Breast epithelium (tissue), 4 donors: ENCODE results near the gene TNFRSF12A. TPM values are rescaled to one million over a fixed set of nuclear protein-coding genes. Genes with fewer than 3 reads are reported as not detected.

ENCODE experiments used
- DNase-seq, 2 donors: peaks; one replicate each; pipeline ENCODE4 v3.0.0-alpha.2; 2019; ENCODE audit warnings: low spot score in 2 of 2
- H3K27ac ChIP-seq, 2 donors: fragments of 200-600 bp; sonication (generic) in 1 of 2; one replicate each; pipeline ENCODE4 v1.5.1; 2016 to 2019; ENCODE audit warnings: mild to moderate bottlenecking in 1 of 2
- H3K27me3 ChIP-seq, 2 donors: fragments of 200-600 bp; sonication (generic) in 1 of 2; one replicate each; pipeline versions ENCODE4 v1.5.1 to v1.6.0; 2017 to 2019; ENCODE audit warnings: control low read depth in 1 of 2, mild to moderate bottlenecking in 1 of 2
- H3K36me3 ChIP-seq: fragments of 200-600 bp; one replicate; pipeline ENCODE4 v1.5.1; 2019
- H3K4me1 ChIP-seq, 2 donors: fragments of 200-600 bp; sonication (generic); one replicate each; pipeline ENCODE4 v1.5.1; 2016 to 2019; ENCODE audit warnings: control low read depth in 1 of 2
- H3K4me3 ChIP-seq, 3 donors: fragments of 200-600 bp; sonication (generic); 1 replicate in 2 of 3; 2 replicates in 1 of 3; pipeline ENCODE4 v1.5.1; 2016 to 2019; ENCODE audit warnings: mild to moderate bottlenecking in 3 of 3, moderate library complexity in 2 of 3
- H3K9me3 ChIP-seq, 2 donors: fragments of 200-600 bp; sonication (generic) in 1 of 2; one replicate each; pipeline ENCODE4 v1.5.1; 2016 to 2019; ENCODE audit warnings: control low read depth in 1 of 2
- POLR2A ChIP-seq: fragments of 450-650 bp; IDR thresholded peaks from one replicate; pipeline ENCODE4 v1.6.1; 2016; ENCODE audit warnings: antibody characterized with exemption, mild to moderate bottlenecking, moderate library complexity
- POLR2AphosphoS5 ChIP-seq, 3 donors: sonication (generic); formaldehyde crosslinking; IDR thresholded peaks; one replicate each; pipeline ENCODE4 v1.6.1; 2017; ENCODE audit warnings: antibody characterized with exemption in 3 of 3
- intact Hi-C: fragments of 100-400 bp; cut with DNase I; formaldehyde crosslinking; loops from one replicate; pipeline ENCODE4 v1.15.1; 2023; ENCODE audit warnings: low total_unique reads
- total RNA-seq, 3 donors: library from RNA; depleted of rRNA; stranded (reverse); fragments of >200 nt; gene quantifications; one replicate each; pipeline ENCODE4 v1.1.0, GENCODE V29; 2016
- TF ChIP-seq, protein P1 (sequence below), 3 donors: fragments of 450-650 bp; IDR thresholded peaks; one replicate each; pipeline ENCODE4 v1.5.1; 2016 to 2017; ENCODE audit warnings: antibody characterized with exemption in 3 of 3, mild to moderate bottlenecking in 3 of 3, moderate library complexity in 3 of 3

TNFRSF12A gene
- total RNA-seq, 3 donors from 2014 or later = 6.9 to 74.1 (median 36.7) TPM

DNA sequence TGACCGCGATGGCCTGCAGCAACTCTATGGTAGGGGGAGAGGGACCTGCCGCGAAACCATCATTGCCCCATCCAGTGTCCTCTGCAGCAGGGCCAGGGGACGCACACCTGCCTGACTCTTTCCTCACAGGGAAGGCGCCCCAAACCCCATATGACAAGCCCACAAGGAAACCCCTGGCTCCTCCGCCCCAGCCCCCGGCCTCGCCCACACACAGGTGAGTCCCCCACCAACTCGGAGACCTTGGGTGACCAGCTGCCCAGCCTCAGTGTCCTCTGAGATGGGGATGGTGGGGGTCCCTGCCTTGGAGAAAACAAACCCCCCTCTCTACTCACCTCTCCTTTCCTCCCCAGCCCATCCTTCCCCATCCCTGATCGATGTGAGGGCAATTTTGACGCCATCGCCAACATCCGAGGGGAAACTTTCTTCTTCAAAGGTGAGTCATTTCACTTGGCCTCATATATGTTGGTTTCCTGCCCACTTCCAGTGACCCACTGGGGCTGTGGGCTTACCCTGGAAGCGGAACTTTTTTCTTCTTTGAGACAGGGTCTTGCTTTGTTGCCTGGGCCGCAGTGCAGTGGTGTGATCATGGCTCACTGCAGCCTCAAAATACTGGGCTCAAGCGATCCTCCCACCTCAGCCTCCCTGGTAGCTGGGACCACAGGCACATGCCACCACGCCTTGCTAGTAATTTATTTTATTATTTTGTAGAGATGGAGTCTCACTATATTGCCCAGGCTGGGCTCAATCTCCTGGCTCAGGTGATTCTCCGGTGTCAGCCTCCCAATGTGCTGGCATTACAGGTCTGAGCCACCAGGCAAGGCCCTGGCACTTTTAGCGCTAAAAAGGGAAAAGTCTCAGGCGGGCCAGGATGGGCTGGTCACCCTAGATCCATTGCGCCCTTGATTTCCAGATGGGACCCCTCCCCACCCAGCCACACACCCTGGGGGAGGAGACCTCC lies 37.3 kb downstream of the TNFRSF12A start:
- Histone ChIP-seq H3K4me1 (no peaks in the 10 kb centered on the region), H3K36me3 (no peaks in the 10 kb centered on the region), H3K27me3 (no peaks in the 10 kb centered on the region), H3K9me3 (no peaks in the 10 kb centered on the region), H3K4me3 (peak overlapping the region in 2 of 3 donors; percentile 75 to 89), H3K27ac (no peak overlapping the region)
- no peak for DNase-seq
- TF ChIP-seq, protein P1, sequence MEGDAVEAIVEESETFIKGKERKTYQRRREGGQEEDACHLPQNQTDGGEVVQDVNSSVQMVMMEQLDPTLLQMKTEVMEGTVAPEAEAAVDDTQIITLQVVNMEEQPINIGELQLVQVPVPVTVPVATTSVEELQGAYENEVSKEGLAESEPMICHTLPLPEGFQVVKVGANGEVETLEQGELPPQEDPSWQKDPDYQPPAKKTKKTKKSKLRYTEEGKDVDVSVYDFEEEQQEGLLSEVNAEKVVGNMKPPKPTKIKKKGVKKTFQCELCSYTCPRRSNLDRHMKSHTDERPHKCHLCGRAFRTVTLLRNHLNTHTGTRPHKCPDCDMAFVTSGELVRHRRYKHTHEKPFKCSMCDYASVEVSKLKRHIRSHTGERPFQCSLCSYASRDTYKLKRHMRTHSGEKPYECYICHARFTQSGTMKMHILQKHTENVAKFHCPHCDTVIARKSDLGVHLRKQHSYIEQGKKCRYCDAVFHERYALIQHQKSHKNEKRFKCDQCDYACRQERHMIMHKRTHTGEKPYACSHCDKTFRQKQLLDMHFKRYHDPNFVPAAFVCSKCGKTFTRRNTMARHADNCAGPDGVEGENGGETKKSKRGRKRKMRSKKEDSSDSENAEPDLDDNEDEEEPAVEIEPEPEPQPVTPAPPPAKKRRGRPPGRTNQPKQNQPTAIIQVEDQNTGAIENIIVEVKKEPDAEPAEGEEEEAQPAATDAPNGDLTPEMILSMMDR (IDR thresholded peaks at IDR 0.05) = no peak
- TF ChIP-seq POLR2A = no peak
- TF ChIP-seq POLR2AphosphoS5 (IDR thresholded peaks at IDR 0.05) = no peak
- intact Hi-C loops = loop anchor here (10.0 kb wide), 1 partner anchor 107 kb away; no protein-coding TSS in a partner anchor

DNA sequence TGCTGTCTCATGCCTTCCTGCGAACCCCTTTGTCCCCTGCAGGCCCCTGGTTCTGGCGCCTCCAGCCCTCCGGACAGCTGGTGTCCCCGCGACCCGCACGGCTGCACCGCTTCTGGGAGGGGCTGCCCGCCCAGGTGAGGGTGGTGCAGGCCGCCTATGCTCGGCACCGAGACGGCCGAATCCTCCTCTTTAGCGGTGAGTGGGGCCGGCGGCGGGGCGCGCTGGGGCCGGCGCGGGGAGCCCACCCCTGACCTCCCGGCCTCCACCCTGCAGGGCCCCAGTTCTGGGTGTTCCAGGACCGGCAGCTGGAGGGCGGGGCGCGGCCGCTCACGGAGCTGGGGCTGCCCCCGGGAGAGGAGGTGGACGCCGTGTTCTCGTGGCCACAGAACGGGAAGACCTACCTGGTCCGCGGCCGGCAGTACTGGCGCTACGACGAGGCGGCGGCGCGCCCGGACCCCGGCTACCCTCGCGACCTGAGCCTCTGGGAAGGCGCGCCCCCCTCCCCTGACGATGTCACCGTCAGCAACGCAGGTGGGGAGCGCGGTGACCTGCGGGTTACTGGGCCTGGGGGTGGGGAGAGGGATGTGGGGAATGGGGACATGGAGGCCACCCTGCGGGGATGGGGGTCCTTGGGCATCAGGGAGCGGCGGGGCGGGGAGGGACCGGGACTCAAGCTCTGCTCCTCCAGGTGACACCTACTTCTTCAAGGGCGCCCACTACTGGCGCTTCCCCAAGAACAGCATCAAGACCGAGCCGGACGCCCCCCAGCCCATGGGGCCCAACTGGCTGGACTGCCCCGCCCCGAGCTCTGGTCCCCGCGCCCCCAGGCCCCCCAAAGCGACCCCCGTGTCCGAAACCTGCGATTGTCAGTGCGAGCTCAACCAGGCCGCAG lies 38.2 kb downstream of the TNFRSF12A start:
- intact Hi-C loops = loop anchor here (10.0 kb wide), 1 partner anchor 106 kb away; no protein-coding TSS in a partner anchor
- peak overlapping the region; percentile 75 to 80 for H3K27ac ChIP-seq
- no peaks in the 10 kb centered on the region for H3K9me3 ChIP-seq
- H3K27me3 ChIP-seq = no peaks in the 10 kb centered on the region
- no peaks in the 10 kb centered on the region for H3K4me1 ChIP-seq
- peak overlapping the region; percentile 70 to 89 (median 75) for H3K4me3 ChIP-seq
- DNase-seq = peak; percentile 51 to 68
- no peaks in the 10 kb centered on the region for H3K36me3 ChIP-seq
- TF ChIP-seq, protein P1 (IDR thresholded peaks at IDR 0.05) = no peak
- TF ChIP-seq POLR2A = no peak

DNA sequence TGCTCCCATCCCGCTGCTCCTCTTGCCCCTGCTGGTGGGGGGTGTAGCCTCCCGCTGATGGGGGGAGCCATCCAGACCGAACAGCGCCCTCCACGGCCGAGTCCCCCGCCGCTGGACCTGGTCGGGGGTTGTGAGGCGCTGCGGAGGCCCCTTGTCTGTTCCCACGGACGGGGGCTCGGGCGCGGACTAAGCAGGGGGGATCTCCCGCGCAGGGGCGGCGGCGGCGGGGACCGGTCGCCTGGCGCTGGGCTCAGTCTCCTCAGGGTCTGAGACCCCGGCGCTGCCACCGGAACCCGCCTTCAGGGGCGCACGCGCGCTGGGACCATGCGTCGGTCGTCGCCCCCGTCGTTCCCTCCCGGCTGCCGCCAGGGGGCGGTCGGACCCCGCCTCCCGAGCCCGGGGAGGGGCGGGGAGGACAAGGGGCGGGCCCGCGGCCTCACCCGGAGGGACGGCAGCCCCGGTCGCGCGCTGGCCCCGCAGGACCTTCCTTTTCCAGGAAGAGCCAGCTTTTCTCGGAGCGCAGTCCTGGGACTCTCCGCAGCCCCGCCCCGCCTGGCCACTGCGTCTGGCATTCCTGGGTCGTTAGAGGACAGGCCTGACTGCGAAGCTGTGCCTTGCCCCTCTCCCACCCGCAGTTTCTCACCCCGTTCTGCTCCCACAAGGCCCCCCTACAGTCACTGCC lies 39.0 kb downstream of the TNFRSF12A start:
- TF ChIP-seq, protein P1 (IDR thresholded peaks at IDR 0.05) = peak; percentile 55 to 97 (median 83)
- TF ChIP-seq POLR2A = no peak
- peak; percentile 49 to 69 (median 58) for TF ChIP-seq POLR2AphosphoS5 (IDR thresholded peaks at IDR 0.05)
- Histone ChIP-seq H3K9me3 (no peaks in the 10 kb centered on the region), H3K4me3 (peak overlapping the region; percentile 70 to 89 (median 75)), H3K4me1 (no peaks in the 10 kb centered on the region), H3K27ac (peak overlapping the region; percentile 75 to 80), H3K27me3 (no peaks in the 10 kb centered on the region), H3K36me3 (no peaks in the 10 kb centered on the region)
- DNase-seq = peak; percentile 77 to 83
- intact Hi-C loops = loop anchor here (10.0 kb wide), 1 partner anchor 106 kb away; no protein-coding TSS in a partner anchor

DNA sequence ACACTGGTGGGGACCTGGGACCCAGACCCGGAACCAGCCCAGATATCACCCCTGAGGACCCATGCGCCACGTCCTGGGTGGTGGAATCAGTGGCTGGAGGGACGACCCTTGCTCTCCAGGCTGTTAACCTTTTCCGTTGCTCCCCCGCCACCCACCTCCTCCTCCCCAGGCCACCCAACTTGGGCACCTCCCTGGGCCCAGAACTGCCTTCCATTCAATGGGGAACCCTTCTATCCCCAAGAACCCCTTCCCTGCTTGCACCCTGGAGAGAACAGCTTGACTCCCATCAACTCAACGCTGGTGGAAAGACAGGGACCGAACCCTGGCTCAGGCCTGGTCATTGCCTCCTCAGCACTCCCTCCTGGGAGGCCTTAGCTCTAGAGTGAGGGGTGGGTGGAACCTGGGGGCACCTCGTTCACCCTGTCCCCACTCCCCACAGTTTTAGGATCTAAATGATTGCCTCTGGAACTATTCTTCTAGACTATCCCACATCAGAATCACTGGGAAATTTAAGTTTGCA lies 39.6 kb downstream of the TNFRSF12A start:
- Histone ChIP-seq H3K27me3 (no peaks in the 10 kb centered on the region), H3K4me1 (no peaks in the 10 kb centered on the region), H3K27ac (peak overlapping the region; percentile 75 to 80), H3K9me3 (no peaks in the 10 kb centered on the region), H3K4me3 (peak overlapping the region; percentile 70 to 89 (median 75)), H3K36me3 (no peaks in the 10 kb centered on the region)
- TF ChIP-seq POLR2AphosphoS5 (IDR thresholded peaks at IDR 0.05) (no peak), POLR2A (no peak)
- TF ChIP-seq, protein P1 (IDR thresholded peaks at IDR 0.05) = no peak
- DNase-seq = no peak
- intact Hi-C loops = loop anchor here (10.0 kb wide), 1 partner anchor 105 kb away; no protein-coding TSS in a partner anchor
